LNCaP clone FGC (cell line): ENCODE data around the gene CDH16.

ENCODE experiments used
- DNase-seq: peaks from one replicate; pipeline ENCODE4 v3.0.0-alpha.2; 2011; ENCODE audit warnings: low read depth
- H3K4me3 ChIP-seq: 2 replicates; pipeline ENCODE4 v1.5.1; 2011; ENCODE audit warnings: mild to moderate bottlenecking, low read depth, low read length, control low read depth
- CTCF ChIP-seq: IDR thresholded peaks from 2 replicates; pipeline ENCODE4 v1.5.1; 2012; ENCODE audit warnings: mild to moderate bottlenecking; ENCODE audit not compliant: control insufficient read depth, insufficient read depth; ENCODE audit errors: extremely low read depth

The CDH16 gene

GRCh38 chr16:66886321-66886720 is 32.4 kb downstream of the CDH16 start:
- DNase-seq = no peak
- no peak overlapping the region for H3K4me3 ChIP-seq
- no peak for TF ChIP-seq CTCF

- TF ChIP-seq CTCF = no peak
- no peak overlapping the region for H3K4me3 ChIP-seq
- DNase-seq = no peak
Observed at GRCh38 chr16:66885491-66885890, 33.2 kb downstream of the CDH16 start.

- no peak for TF ChIP-seq CTCF
- DNase-seq = no peak
- H3K4me3 ChIP-seq = no peak overlapping the region
Observed at GRCh38 chr16:66882702-66883101, 36.0 kb downstream of the CDH16 start.

GRCh38 chr16:66881964-66882508 is 36.6 kb downstream of the CDH16 start:
- no peak for DNase-seq
- H3K4me3 ChIP-seq = no peak overlapping the region; the same call in 1 of the 2 replicates
- TF ChIP-seq CTCF = no peak

GRCh38 chr16:66881560-66881959 is 37.1 kb downstream of the CDH16 start:
- no peak for DNase-seq
- TF ChIP-seq CTCF = no peak
- H3K4me3 ChIP-seq = peak overlapping the region; percentile 95

- no peak for DNase-seq
- H3K4me3 ChIP-seq = peak overlapping the region; percentile 95
- TF ChIP-seq CTCF = no peak
Observed at GRCh38 chr16:66881014-66881417, 37.7 kb downstream of the CDH16 start.

- peak; percentile 81 for DNase-seq
- TF ChIP-seq CTCF = no peak
- peak within 1 kb of the TSS; percentile 95 for H3K4me3 ChIP-seq
Observed at GRCh38 chr16:66880288-66881013, 38.2 kb downstream of the CDH16 start, which contains the start of gene PDP2. PDP2 (plus strand) TSS chr16:66880515; CDS start chr16:66884285, 3,770 bp downstream.
